Measurements from ENCODE around the gene IRF7.
"Not testable (repeated sequence)": the region's sequence is repeated elsewhere in the genome, so short reads cannot be mapped to it uniquely, and the experiment has no call there.

IRF7 gene

GRCh38 chr11:655036-655726, 39.4 kb upstream of the IRF7 start:
- no peak overlapping the region for H3K9ac ChIP-seq (ENCODE audit: low read depth, low read length)
- DNase-seq (no peak), ATAC-seq (ENCODE audit: insufficient read depth, low read depth) (no peak)
- H3K27ac ChIP-seq (ENCODE audit: low read length) = no peak overlapping the region
- TF ChIP-seq EZH2 (IDR thresholded peaks at IDR 0.05; ENCODE audit: borderline replicate concordance, low read depth, low read length, severe bottlenecking) (no peak), CTCF (IDR thresholded peaks at IDR 0.05; ENCODE audit: borderline replicate concordance, extremely low read depth, low read length, poor library complexity, severe bottlenecking) (no peak)
- no peak overlapping the region for H3K4me2 ChIP-seq (ENCODE audit: insufficient read depth, low read length)
- H3K27me3 ChIP-seq (ENCODE audit: insufficient read depth, low read length, poor library complexity) = no peaks in the 10 kb centered on the region
- peaks cover 76% of the 10 kb centered on the region for H3K36me3 ChIP-seq (ENCODE audit: insufficient read depth, low read length)
- no peak overlapping the region for H2AFZ ChIP-seq (ENCODE audit: low read depth, low read length)
- H3K4me1 ChIP-seq (ENCODE audit: insufficient read depth, low read length) = no peaks in the 10 kb centered on the region
- H3K79me2 ChIP-seq (ENCODE audit: insufficient read depth, low read length) = no peaks in the 10 kb centered on the region
- H4K20me1 ChIP-seq (ENCODE audit: insufficient read depth, low read length) = peaks cover 15% of the 10 kb centered on the region
- H3K4me3 ChIP-seq (ENCODE audit: low read depth in 1 of 2, low read length in 2 of 2) = no peak overlapping the region
- no peaks in the 10 kb centered on the region for H3K9me3 ChIP-seq (ENCODE audit: insufficient read depth, low read length, severe bottlenecking)

- not testable (repeated sequence) for ATAC-seq (ENCODE audit: insufficient read depth, low read depth); H3K27me3 ChIP-seq (ENCODE audit: insufficient read depth, low read length, poor library complexity); H3K4me2 ChIP-seq (ENCODE audit: insufficient read depth, low read length); H3K9me3 ChIP-seq (ENCODE audit: insufficient read depth, low read length, severe bottlenecking); H3K4me3 ChIP-seq (ENCODE audit: low read depth in 1 of 2, low read length in 2 of 2); H3K27ac ChIP-seq (ENCODE audit: low read length); H3K4me1 ChIP-seq (ENCODE audit: insufficient read depth, low read length); H3K79me2 ChIP-seq (ENCODE audit: insufficient read depth, low read length); H2AFZ ChIP-seq (ENCODE audit: low read depth, low read length); H3K9ac ChIP-seq (ENCODE audit: low read depth, low read length); DNase-seq
- Histone ChIP-seq H3K36me3 (ENCODE audit: insufficient read depth, low read length) (peaks cover 76% of the 10 kb centered on the region), H4K20me1 (ENCODE audit: insufficient read depth, low read length) (peaks cover 15% of the 10 kb centered on the region)
Measured at GRCh38 chr11:654444-654843, 38.7 kb upstream of the IRF7 start.

GRCh38 chr11:653837-654236, 38.1 kb upstream of the IRF7 start:
- Histone ChIP-seq H4K20me1 (ENCODE audit: insufficient read depth, low read length) (peaks cover 15% of the 10 kb centered on the region), H2AFZ (ENCODE audit: low read depth, low read length) (no peak overlapping the region), H3K79me2 (ENCODE audit: insufficient read depth, low read length) (no peaks in the 10 kb centered on the region), H3K36me3 (ENCODE audit: insufficient read depth, low read length) (peaks cover 75% of the 10 kb centered on the region), H3K27ac (ENCODE audit: low read length) (no peak overlapping the region), H3K4me1 (ENCODE audit: insufficient read depth, low read length) (no peaks in the 10 kb centered on the region), H3K4me2 (ENCODE audit: insufficient read depth, low read length) (no peak overlapping the region), H3K4me3 (ENCODE audit: low read depth in 1 of 2, low read length in 2 of 2) (no peak overlapping the region), H3K9me3 (ENCODE audit: insufficient read depth, low read length, severe bottlenecking) (no peaks in the 10 kb centered on the region), H3K9ac (ENCODE audit: low read depth, low read length) (no peak overlapping the region), H3K27me3 (ENCODE audit: insufficient read depth, low read length, poor library complexity) (no peaks in the 10 kb centered on the region)
- DNase-seq = no peak
- TF ChIP-seq CTCF (IDR thresholded peaks at IDR 0.05; ENCODE audit: borderline replicate concordance, extremely low read depth, low read length, poor library complexity, severe bottlenecking) = no peak
- no peak for TF ChIP-seq EZH2 (IDR thresholded peaks at IDR 0.05; ENCODE audit: borderline replicate concordance, low read depth, low read length, severe bottlenecking)
- ATAC-seq (ENCODE audit: insufficient read depth, low read depth) = no peak

GRCh38 chr11:653136-653535, 37.4 kb upstream of the IRF7 start:
- not testable (repeated sequence) for H3K4me1 ChIP-seq (ENCODE audit: insufficient read depth, low read length); DNase-seq; H3K79me2 ChIP-seq (ENCODE audit: insufficient read depth, low read length); H3K27ac ChIP-seq (ENCODE audit: low read length); H2AFZ ChIP-seq (ENCODE audit: low read depth, low read length); H3K27me3 ChIP-seq (ENCODE audit: insufficient read depth, low read length, poor library complexity); H3K4me3 ChIP-seq (ENCODE audit: low read depth in 1 of 2, low read length in 2 of 2); H3K9ac ChIP-seq (ENCODE audit: low read depth, low read length); H3K9me3 ChIP-seq (ENCODE audit: insufficient read depth, low read length, severe bottlenecking); H3K4me2 ChIP-seq (ENCODE audit: insufficient read depth, low read length); ATAC-seq (ENCODE audit: insufficient read depth, low read depth)
- peaks cover 73% of the 10 kb centered on the region for H3K36me3 ChIP-seq (ENCODE audit: insufficient read depth, low read length)
- peaks cover 11% of the 10 kb centered on the region for H4K20me1 ChIP-seq (ENCODE audit: insufficient read depth, low read length)
